M059J (cell line): ENCODE results near the gene ULK4. TPM values are rescaled to one million over a fixed set of nuclear protein-coding genes. Genes with fewer than 3 reads are reported as not detected.

Experiments used
- DNase-seq: peaks from one replicate; pipeline ENCODE4 v3.0.0-alpha.2; 2012; ENCODE audit warnings: low read depth
- total RNA-seq: library from RNA; depleted of rRNA; stranded (reverse); fragments of >200 nt; shearing (Covaris generic); gene quantifications from 2 replicates; pipeline ENCODE4 v1.2.3, GENCODE V29; 2014

The ULK4 gene
- total RNA-seq, 1 experiment from 2014 or later = 9.1 TPM

DNA sequence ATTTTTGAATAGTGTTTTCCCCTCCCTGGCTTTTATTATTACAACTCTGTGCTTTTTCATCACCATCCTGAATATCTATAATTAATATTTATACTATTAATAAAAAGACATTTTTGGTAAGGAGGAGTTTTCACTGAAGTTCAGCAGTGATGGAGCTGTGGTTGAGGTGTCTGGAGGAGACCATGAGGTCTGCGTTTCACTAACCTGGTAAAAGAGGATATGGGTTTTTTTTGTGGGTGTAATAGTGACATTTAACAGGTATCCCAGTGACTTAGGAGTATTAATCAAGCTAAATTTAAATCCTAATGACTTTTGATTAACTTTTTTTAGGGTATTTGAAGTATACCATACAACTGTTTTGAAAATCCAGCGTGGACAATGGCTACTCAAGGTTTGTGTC lies 738.2 kb downstream of the ULK4 start:
- DNase-seq = no peak

DNA sequence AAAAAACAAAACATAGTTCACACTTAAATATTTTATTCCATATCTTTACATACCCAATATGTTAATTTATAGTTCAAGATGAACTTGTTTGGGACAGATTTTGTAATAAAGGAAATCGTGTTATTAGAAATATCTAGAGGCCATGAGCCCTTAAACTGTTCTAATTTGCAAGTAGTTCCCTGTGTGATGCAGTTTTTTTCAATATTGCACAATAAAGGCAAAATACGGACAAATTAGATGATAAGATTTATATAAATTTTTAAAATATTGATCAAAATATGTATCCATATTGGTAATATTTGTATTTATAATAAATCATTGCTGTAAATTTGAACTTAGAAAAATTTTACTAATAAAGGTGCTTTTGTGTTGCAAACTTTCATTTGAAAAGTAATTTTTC lies 738.8 kb downstream of the ULK4 start:
- DNase-seq = no peak

DNA sequence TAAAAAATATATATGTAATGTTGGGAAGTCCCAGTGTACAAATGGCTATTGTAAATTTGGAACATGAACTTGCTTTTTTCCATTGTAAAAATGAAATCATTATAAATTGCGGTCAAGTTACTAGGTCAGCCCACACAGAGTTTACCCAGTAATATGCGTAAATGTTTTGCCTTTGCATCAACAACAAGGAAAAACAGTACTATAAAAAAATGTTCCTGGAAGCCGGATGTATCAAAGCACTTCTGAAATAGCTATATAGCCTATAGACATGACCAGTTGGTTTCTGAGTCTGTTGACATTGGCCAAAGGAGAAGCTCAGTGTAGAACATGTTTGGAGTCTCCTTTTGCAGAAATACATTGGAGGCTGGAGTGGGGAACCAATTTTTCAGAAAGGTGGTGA lies 739.4 kb downstream of the ULK4 start:
- no peak for DNase-seq

DNA sequence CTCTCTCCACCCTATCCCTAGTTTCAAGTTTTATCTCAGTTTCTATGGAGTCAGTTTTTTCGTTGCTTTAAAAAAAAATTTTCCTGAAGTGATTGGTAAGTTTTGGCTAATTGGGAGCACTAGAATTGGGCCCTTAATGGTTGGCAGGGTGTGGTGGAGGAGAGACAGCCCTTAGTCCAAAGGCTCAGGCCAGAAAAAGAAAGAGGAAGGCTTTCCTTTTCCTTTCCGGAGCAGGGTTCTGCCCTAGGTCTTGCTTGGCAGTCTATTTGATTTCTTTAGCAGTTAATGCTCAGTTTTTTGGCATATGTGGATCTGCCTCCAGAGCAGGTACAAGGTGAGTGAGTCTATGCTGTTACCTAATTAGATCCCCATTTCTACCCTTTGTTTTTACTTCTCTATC lies 739.9 kb downstream of the ULK4 start:
- no peak for DNase-seq

DNA sequence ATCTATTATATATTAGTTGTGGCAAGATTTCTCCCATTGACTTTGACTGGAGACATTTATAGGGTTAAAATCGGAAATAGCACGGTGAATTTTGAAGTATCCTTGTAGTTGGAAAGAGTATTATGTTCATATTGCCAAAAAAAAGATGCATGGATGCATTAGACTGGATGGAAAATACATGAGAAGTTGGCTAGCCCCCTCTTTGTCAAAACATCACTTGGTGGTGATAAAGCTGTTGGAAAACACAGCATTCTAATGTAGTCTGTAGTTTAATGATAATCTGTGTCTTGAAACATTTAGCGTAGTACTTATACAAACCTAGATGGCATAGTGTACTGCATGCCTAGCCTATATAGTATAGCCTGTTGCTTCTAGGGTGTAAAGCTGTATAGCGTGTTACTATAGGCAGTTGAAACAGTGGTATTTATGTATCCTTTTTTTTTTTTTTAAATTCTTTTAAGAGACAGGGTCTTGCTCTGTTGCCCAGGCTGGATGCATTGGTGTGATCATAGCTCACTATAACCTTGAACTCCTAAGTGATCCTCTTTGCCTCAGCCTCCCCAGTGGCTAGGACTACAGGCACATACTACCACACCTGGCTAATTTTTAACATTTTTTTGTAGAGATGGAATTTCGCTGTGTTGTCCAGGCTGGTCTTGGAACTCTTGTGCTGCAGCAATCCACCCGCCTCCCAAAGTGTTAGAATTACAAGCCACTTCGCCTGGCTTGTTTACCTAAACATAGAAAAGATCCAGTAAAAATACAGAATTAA lies 740.8 kb downstream of the ULK4 start:
- no peak for DNase-seq

DNA sequence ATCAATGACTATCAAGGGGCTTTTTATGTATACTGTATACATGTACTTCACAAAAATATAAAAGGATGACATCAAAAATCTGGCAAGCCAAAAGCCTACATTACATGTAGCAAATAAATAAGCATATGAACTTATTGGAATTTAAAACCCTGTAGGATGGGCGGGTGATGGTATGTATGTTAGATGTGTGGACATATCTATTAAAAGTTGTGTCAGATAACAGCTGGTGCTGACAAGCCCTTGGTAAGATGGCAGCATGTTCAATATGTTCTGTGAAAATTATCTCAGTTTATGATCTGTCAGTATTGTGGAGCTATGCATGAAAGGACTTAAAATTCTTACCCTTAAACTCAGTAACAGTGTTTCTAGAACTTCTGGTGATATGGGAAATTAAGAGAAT lies 742.5 kb downstream of the ULK4 start:
- no peak for DNase-seq

DNA sequence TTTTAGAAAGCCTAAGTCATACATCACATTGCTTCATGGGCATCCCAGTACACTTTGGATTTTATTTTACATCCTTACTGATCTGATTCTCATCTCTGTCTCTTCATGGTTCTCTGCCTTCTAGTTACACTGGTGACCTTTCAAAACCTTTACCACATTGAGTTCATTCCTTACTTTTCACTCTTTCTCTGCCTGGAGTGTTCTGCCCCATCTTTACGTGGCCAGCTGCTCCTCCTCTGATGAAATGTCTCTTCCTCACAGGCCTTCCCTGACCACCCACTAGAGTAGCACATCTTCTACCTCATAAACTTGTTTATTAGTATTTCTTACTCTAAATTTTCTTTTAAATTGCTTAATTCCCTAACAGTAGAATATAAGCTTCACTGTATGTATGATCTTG lies 744.9 kb downstream of the ULK4 start:
- no peak for DNase-seq

DNA sequence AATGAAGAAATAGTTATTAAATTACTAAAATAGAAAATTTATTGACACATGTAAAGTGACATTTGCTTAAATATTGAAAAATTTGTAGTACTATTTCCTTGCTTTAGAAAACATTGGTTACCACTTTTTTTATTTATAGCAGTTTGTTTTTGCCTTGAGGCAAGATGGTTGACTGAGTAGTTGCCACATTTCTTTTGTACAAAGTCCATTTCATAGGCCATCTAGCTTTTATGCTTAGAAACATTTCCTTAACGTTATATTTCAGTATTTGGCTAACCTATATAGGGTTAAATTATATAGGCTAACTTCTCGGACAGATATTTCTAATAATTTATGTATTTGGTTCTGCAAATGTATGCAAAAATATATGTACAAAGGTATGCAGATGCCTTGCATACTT lies 745.5 kb downstream of the ULK4 start:
- DNase-seq = no peak

DNA sequence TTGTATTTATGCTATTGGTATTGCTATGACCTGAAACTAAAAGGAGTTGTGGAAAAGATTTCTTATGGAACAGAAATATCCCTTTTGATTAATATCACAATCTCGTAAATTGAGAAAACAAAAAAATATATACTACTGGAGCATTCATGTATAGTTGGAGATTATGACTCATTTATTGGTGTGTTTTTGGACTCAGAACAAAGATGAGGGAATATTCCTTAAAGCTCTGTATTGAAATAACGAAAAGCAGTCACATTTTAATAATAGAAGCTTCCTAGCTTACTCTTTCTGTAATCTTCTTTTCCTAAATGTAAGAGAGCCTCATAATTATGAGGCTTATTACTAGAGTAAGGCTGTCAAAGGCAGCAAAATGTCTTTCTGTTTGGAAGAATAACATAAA lies 748.3 kb downstream of the ULK4 start:
- no peak for DNase-seq

DNA sequence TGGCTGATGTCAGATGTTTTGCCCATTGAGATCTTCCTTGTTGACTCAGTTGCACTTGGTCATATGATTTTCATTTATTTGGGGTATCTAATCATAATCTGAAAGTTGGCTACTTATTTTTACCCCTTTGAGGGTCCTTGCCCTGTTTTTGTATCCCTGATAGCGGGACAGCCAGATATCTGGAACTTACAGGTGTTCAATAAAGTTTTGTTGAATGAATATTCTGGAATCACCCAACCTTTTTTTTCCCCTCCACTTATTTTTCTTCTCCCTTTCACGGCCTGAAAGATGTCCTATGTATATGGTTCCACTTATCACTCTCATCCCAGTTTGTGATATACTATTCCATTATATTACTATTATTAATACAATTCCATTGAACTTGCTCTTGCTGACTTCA lies 749.8 kb downstream of the ULK4 start:
- DNase-seq = no peak

DNA sequence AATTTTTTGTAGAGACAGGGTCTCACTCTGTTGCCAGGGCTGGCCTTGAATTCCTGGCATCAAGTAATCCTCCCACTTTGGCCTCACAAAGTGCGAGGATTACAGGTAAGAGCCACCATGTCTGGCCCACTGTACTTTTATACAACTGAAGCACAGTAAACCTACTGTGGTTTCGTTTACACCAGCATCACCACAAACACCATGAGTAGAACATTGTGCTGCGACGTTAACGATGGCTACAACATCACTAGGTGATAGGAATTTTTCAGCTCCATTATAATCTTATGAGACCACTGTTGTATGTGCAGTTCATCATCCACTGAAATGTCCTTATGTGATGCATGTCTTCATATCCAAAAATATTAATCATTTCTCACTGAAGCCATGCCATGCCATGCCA lies 750.9 kb downstream of the ULK4 start:
- DNase-seq = no peak

DNA sequence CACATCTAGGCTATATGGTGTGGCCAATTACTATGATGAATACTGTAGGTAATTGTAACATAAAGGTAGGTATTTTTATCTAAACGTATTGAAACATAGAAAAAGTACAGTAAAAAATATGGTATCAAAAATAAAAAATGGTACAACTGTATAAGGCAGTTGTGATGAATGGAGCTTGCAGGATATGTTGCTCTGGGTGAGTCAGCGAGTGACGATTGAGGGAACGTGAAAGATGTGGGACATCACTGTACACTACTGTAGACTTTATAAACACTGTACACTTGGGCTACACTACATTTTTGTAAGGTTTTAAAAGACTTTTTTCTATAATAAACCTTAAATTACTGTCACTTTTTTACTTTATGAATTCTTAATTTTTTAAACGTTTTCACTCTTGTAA lies 752.3 kb downstream of the ULK4 start:
- DNase-seq = no peak

DNA sequence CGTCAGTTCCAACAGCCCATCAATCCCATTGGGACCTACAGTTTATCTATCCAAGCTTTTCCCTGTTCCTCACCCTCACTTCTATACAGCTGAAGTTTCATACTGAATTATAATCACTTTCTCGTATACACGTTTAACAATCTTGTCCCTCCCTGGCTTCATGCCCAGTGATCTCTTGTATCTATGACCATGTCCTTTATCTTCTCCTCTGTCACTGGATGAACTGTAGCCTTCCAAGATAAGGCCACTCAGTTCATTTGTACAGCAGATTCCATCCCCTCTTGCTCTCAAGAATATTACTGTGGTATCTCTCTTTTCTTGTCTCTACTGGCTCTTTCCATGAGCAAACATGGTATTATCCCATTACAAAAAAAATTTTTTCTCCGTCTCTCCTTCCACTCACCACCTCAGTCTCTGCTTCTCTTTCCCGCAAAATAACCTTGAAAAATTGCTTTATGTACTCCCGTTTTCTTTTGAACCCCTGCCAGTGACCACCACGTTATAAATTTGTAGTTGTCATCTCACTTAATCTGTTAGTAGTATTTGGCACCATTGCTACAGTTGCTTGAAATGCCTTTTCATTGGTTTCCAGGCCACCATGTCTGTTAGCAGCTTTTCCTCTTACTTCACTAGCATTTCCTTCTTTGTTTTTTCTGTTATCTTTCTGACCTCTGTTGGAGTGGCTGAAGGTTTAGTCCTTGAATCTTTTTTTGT lies 753.2 kb downstream of the ULK4 start:
- DNase-seq = no peak

DNA sequence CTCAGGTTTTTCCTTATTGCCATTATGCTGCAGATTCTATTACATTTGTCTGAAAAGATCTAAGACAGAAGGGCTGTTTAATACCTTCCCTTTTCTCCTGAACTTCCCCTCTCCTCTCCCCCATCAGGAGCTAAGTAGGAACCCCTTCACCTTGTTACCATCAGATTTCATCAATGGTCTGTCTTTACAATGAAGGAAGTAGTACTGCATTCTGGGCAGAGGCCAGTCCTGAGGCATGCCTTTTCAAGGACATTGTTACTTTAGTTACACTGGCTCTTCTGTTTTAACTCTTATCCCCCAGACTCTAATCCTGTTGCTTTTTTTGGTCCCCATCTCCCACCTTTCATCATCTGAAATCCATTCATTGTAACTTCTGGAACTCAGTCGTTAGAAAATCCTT lies 754.5 kb downstream of the ULK4 start:
- no peak for DNase-seq

DNA sequence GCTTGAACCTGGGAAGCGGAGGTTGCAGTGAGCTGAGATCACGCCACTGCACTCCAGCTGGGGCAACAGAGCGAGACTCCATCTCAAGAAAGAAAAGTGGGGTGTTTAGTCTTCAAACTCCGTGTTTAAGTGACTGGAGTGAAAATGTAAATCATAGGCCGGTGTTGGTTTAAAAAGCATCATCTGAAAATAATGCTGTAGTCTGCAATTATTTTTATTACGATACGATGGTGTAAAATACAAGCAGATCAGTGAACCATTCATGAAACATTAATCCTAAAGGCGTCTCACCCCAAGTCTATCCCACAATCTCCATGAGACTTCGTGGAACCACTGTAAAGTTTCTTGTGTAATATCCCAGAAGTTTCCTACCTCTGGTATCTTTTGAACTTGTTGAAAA lies 756.3 kb downstream of the ULK4 start:
- no peak for DNase-seq

DNA sequence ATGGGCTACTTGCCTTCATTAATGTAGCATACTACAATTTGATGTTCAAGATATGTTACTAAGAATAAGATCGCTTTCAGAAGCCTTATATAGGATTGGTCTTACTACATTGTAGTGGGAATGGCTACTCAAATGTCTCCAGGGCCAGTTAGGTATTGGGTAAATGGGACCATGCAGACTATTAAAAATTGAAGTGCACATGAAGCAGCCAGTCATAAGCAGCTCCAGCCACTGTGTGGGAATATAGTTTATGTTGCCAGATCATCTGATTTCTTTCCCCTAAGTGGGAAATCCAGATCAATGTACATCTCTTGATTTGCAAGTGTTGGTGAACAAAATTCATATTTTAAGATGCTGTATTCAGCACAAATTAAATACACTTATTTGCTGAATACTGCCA lies 757.5 kb downstream of the ULK4 start:
- DNase-seq = no peak

DNA sequence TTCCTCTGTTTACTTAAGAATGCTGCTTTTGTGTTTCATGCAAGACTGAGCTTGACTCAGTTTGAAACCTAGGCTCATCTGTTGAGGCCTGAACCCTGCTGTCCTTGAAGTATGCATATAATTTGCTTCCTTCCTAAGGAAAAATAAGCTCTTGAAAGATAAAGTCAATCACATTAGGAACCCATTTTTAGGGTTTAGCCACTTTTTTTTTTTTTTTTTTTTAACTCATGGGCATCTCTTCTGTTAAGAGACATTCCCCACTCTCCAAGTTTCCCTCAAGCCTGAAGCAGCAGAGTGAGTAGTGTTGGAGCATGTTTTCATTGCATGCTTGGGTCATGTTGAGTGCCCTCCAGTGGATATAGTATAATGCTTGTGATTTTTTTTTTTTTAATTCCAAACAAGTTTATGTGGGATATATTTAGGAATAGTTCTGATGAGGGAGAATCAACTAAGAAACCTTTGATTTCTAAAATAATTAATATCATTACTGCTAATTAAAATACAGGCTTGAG lies 759.0 kb downstream of the ULK4 start:
- DNase-seq = peak; percentile 60

DNA sequence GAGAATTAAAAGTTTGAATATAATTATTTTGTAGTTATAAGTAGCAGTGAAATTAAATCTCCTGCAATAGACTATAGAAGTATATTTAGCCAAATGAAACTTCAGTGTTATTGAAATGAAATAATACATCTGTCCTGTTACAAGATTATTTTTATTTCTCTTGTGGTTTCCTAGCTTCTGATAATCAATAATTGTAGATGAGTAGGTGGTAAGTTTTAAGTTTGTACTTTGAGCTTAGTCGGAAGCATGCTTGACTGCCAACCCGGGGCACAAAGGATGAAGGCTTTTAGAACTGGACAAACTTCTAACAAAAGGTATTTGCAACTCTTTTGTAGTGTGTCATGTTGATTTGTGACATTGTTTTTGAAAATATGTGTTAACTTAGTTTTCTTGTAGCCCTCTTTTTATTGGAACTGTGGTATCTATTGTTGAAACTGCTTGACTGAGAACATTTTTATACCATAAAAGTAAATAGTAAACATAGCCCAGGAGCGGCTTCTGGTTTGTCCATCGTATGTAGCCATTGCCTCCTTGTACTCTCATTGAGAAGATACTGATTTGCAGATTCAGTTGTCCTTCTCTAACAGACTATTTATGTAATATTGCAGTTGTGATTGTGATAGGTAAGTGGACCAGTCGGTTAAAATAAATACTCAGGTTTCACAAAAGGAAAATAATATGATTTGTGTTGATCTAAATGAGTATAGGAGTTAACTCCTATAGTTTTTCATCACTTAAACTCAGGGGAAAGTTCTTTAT lies 759.6 kb downstream of the ULK4 start:
- DNase-seq = no peak

DNA sequence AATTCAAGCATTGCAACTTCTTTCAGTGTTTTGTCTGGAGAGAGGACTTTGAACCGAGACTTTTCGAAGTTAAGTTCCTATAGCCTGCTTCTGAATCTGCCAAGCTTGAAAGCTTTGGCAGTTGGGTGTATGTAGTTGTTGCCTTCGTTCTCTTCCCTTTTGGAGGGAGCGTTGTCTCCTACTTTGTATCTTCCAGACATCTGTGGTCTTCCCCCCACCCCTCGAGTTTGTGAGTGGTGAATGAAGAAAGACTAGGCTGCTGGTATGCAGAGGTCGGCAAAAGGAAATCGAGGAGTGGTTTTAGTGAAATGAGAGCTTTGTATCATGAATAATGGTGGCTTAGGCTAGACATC lies 761.3 kb downstream of the ULK4 start:
- peak; percentile 48 for DNase-seq

DNA sequence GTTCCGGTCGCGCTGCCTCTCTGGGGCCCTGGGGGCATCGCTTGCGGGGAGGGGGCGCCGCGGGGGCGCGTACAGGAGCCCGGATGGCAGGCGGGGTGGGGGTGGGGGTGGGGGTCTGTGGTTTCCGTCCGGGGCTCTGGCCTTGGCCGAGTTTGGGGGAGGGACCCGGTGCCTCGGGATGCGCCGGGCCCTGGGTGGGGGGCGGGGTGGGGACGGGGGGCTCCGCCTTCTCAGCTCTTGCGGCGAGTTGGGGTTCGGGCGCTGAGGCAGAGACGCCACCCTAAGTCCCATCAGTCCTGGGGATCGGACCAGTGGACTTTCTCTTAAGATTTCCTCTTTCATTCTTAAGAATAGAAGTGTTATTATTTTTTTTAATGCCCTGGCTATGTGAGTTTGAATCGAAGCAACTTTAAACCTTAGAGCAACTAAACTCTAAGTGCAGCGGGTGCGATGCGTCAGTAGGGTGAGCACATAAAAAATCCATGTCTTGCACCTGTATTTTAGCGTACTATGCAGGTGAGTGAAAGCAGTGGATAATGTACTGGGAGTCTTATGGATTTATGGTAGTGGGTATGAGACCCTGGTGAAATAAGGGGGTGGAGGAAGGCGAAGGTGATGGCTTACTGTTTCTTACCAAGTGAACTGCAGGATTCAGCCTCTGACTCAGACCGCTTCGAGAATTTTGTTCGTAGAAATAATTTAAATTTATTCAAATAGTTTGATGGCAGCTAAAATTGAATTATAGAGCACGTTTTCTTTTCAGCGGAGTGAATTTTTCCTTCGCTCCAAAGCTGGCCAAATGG lies 761.8 kb downstream of the ULK4 start:
- peak; percentile 27 for DNase-seq

DNA sequence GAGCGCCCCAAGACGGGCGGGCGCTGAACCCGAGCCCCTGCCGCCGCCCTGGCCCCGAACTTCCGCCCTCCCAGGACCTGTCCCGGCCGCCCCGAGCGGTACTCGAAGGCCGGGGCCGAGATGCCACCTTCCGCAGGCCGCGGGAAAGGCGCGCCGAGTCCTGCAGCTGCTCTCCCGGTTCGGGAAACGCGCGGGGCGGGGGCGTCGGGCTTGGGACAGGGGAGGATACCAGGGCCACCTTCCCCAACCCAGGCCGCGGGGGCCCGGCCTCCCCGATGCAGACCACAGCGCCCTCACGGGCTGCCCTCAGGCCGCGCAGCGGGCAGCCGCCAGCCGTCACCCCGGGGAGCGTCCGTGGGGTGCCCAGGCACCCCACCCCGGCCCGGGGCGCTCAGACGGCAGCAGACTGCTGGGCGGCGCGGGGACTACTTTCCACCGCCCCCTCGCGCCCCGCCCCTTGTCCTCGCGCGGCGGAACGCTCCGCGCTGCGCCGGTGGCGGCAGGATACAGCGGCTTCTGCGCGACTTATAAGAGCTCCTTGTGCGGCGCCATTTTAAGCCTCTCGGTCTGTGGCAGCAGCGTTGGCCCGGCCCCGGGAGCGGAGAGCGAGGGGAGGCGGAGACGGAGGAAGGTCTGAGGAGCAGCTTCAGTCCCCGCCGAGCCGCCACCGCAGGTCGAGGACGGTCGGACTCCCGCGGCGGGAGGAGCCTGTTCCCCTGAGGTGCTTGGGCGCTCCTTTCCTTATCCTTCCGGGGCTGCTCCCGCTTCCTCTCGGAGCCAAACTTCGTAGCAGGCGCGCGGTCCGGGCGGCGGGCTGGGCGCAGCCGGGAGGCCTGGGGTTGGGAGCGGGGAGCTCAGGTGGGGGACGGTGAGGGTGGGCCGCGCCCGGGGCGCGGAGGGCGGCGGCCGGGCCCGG lies 762.7 kb downstream of the ULK4 start, which contains the start of gene CTNNB1:
Gene CTNNB1, plus strand, starts transcription at position 556 of the 916 bp plus-strand sequence. CDS start 24,564 bp downstream, outside the sequence.
- peak; percentile 78 for DNase-seq
